ENCODE measurements around the gene SPDYE16. TPM values are rescaled to one million over a fixed set of nuclear protein-coding genes. Genes with fewer than 3 reads are reported as not detected.
A peak's percentile ranks its signal among the peaks of the same experiment; 100 is the strongest.
"Not testable (repeated sequence)": the region's sequence is repeated elsewhere in the genome, so short reads cannot be mapped to it uniquely, and the experiment has no call there.

Gene SPDYE16
- total and polyA plus RNA-seq, 8 donors = 0.09 to 0.67 (median 0.37) TPM; not detected in 1

DNA sequence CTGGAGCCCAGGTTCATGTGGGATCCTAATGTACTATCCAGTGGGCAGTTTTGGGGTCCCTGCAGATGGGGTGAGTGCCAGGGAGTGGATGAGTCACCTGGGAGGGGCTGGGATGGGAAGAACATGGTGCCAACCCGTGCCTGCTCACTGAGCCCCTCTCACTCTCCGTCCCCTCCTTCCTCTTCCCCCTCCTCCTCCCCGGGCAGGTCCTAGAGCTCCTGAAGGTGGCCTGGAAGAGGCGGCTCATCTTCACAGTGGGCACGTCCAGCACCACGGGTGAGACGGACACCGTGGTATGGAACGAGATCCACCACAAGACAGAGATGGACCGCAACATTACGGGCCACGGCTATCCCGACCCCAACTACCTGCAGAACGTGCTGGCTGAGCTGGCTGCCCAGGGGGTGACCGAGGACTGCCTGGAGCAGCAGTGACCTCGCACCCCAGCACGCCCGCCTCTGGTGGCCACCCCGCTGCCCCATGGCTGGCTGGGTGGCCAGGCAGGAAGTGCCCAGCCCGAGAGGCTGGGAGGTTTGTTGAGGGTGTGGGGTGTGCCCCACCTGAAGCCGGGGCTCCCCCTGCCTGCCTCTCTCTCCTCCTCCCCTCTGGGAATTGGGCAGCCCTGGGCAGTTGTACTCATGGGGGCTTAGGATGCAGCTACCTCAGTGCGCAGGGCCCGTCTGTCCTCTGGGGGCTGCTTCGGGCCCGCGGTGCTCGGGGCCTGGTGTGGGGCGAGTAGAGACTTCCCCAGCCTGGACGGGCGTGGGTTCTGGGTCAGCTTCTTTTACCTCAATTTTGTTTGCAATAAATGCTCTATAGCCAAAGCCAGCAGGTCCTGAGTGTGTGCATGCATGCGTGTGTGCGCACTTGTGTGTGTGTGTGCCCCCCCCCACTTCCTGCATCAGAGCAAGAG lies 37.7 kb downstream of the SPDYE16 start:
- Histone ChIP-seq H3K27ac (no peak overlapping the region), H3K9me3 (no peaks in the 10 kb centered on the region), H3K36me3 (peaks cover 0 to 8% (median 0%) of the 10 kb centered on the region in 3 donors), H3K4me1 (no peaks in the 10 kb centered on the region), H3K4me3 (no peak overlapping the region), H3K27me3 (no peaks in the 10 kb centered on the region)
- intact Hi-C loops (cut with DNase I) = loop anchor here in 1 of 3 donors (5.0 kb wide), 1 partner anchor 492 kb away; no protein-coding TSS in a partner anchor
- ATAC-seq (no peak), FAIRE-seq (no peak), DNase-seq (peak in 1 of 6 donors; percentile 53)
- TF ChIP-seq, protein P1, sequence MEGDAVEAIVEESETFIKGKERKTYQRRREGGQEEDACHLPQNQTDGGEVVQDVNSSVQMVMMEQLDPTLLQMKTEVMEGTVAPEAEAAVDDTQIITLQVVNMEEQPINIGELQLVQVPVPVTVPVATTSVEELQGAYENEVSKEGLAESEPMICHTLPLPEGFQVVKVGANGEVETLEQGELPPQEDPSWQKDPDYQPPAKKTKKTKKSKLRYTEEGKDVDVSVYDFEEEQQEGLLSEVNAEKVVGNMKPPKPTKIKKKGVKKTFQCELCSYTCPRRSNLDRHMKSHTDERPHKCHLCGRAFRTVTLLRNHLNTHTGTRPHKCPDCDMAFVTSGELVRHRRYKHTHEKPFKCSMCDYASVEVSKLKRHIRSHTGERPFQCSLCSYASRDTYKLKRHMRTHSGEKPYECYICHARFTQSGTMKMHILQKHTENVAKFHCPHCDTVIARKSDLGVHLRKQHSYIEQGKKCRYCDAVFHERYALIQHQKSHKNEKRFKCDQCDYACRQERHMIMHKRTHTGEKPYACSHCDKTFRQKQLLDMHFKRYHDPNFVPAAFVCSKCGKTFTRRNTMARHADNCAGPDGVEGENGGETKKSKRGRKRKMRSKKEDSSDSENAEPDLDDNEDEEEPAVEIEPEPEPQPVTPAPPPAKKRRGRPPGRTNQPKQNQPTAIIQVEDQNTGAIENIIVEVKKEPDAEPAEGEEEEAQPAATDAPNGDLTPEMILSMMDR (IDR thresholded peaks at IDR 0.05) = no peak
- WGBS, 2 donors = 94 to 96% methylated on average over 31 to 32 of the region's 32 CpGs

DNA sequence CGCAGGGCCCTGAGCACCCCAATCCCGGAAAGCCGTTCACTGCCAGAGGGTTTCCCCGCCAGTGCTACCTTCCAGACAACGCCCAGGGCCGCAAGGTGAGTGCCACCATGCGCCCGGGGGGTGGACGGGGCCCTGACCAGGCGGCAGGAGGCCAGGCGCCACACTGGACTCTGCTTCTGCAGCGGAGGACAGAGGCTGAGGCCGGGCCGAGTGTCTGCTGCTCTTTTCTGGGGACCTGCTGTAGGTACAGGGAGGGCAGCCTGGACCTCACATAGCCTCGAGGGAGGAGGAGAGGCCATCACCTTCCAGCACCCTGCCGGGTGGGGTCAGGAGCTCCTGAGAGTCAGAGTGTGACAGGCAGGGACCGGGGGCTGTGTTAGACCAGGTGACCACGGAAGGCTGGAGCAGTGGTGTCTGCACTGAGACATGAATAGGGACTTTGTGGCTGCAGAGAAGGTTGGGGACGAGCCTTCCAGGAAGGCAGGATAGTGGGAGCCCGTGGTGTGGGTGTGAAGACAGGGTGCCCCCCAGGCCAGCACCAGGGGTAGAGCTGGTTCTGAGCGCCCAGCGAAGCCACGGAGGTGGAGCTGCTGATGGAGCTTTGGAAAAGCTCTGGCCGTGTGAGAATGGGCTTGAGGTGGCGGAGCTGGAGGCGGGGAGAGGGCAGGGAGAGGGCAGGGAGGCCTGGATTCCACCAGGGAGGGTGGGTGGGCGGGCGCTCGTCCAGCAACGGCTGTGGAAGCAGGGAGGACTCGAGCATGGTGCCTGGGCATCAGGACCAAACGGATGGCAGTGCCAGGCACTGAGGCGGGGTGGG lies 38.5 kb downstream of the SPDYE16 start:
- not testable (repeated sequence) for H3K9me3 ChIP-seq, H3K27ac ChIP-seq, H3K27me3 ChIP-seq, FAIRE-seq, H3K4me3 ChIP-seq, H3K36me3 ChIP-seq, ATAC-seq, H3K4me1 ChIP-seq
- 86 to 89% methylated on average over 21 to 23 of the region's 33 CpGs for WGBS, 2 donors
- peak in 2 of 6 donors; percentile 8 to 57 for DNase-seq
- intact Hi-C loops (cut with DNase I) = loop anchor here in 1 of 3 donors (5.0 kb wide), 1 partner anchor 493 kb away; no protein-coding TSS in a partner anchor

DNA sequence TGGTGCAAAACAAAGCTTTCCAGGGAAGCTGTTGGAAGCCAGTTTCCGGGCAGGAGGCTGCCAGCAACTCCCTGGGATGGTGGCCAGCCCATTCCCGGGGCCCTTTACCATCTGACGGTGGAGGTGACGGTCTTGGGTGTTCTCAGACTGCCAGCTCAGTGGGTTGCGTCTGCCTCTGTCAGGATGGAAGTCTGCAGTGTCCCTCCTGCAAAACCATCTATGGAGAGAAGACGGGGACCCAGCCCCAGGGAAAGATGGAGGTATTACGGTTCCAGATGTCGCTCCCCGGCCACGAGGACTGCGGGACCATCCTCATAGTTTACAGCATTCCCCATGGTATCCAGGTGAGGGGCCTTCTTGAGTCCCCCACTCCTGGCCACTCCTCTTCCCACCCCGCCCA lies 39.9 kb downstream of the SPDYE16 start:
- intact Hi-C loops (cut with DNase I); H3K36me3 ChIP-seq; H3K9me3 ChIP-seq; H3K27ac ChIP-seq; ATAC-seq; H3K4me1 ChIP-seq; H3K27me3 ChIP-seq; FAIRE-seq; H3K4me3 ChIP-seq: not testable (repeated sequence)
- DNase-seq = peak in 1 of 6 donors; percentile 2
- 93 to 95% methylated on average over 9 to 12 of the region's 12 CpGs for WGBS, 2 donors

DNA sequence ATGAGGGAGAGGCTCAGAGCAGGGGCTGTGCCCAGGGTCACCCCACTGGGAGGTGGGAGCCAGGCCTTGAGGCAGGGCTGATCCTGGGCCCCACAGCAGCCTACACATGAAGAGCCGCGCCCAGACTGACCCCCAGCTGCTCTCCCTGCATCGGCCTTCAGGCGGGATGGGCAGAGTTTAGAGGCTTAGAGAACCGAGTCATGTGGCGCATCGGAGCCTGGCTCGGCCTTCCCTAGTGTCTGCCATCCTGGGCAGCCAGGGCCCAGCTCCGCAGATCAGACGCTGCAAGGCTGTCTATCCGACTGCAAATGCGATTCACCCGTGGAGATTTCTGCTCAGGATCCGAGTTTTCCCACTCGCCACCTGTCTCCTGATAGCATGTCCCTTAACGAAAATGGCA lies 40.3 kb downstream of the SPDYE16 start:
- H3K9me3 ChIP-seq; intact Hi-C loops (cut with DNase I); H3K4me1 ChIP-seq; H3K27ac ChIP-seq; H3K36me3 ChIP-seq; DNase-seq; ATAC-seq; H3K4me3 ChIP-seq; FAIRE-seq; H3K27me3 ChIP-seq: not testable (repeated sequence)
- WGBS, 2 donors = 89 to 93% methylated on average over 14 to 16 of the region's 16 CpGs

DNA sequence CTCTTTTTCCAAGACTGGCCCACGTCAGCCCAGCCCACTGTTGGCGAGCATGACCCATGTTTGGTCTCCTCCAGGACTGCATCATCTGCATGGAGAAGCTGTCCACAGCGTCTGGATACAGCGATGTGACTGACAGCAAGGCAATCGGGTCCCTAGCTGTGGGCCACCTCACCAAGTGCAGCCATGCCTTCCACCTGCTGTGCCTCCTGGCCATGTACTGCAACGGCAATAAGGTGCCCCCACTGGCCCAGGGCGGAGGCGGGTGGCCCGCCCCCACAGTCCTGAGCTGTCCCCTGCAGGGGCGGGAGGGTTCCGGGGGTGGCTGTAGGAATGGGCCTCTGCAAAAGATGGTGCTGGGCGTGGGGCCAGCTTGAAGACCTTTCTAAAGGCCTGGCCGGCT lies 40.9 kb downstream of the SPDYE16 start:
- H3K9me3 ChIP-seq; H3K4me1 ChIP-seq; intact Hi-C loops (cut with DNase I); H3K27ac ChIP-seq; H3K4me3 ChIP-seq; DNase-seq; H3K27me3 ChIP-seq; H3K36me3 ChIP-seq; ATAC-seq; FAIRE-seq: not testable (repeated sequence)
- 81 to 82% methylated on average over 10 to 13 of the region's 13 CpGs for WGBS, 2 donors

DNA sequence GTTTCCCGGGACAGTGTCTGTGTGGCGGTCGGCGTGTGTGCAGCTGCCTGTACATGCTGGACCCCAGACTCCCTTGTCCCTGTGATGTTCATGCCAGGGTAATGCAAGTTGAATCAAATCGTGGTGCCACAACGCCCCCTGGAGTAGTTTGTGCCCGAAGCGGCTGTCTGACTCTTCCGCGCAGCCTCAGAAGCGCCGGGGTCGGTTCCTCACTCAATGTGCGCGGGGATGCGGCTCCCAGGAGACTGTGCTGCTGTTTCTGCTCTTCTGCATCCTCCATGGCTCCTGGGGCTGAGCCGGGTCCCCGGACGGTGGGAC lies 43.2 kb downstream of the SPDYE16 start:
- H3K27ac ChIP-seq; H3K4me3 ChIP-seq; H3K9me3 ChIP-seq; FAIRE-seq; DNase-seq; H3K27me3 ChIP-seq; intact Hi-C loops (cut with DNase I); H3K36me3 ChIP-seq; H3K4me1 ChIP-seq: not testable (repeated sequence)
- ATAC-seq = peak in 2 of 4 donors; percentile 7 to 40
- WGBS, 2 donors = 75% methylated on average over 8 of the region's 19 CpGs; no CpG with 5 or more reads in 1 of the 2 donors

DNA sequence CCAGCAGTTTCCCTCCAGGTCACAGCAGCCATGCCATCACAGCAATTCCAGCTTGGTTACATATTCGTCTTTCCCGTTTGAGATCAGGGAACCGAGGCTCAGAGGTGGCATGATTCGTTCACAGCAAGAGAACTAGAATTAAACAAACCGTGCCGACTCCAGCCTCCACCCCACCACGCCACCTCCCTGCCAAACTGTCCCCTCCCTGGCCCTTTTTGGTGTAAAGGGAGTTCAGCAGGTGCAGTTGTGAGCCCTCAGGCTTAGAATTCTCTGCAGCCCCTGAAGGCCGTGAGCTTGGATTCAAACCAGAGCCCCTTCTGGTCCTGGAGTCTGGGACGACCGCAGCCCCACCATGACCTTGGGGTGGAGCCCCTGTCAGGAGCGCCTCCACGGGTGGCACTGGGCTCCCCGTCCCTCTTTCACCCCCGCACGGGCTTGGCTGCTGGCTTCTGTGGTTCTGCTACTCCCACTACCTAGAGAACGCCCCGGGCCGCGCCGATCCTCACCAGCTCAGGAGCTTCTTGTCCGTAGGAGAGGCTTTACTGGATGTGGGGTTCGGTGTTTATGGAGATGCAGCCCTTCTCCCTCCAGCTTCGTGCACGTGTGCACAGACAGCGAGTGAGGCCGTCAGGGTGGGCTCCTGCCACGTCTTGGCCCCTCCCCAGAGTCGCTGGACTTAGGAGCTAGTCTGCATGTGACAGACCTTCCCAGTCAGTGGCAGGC lies 43.7 kb downstream of the SPDYE16 start:
- H3K4me1 ChIP-seq; intact Hi-C loops (cut with DNase I); ATAC-seq; H3K4me3 ChIP-seq; H3K36me3 ChIP-seq; DNase-seq; H3K27me3 ChIP-seq; FAIRE-seq; H3K27ac ChIP-seq; H3K9me3 ChIP-seq: not testable (repeated sequence)
- 90 to 93% methylated on average over 11 to 15 of the region's 28 CpGs for WGBS, 2 donors

DNA sequence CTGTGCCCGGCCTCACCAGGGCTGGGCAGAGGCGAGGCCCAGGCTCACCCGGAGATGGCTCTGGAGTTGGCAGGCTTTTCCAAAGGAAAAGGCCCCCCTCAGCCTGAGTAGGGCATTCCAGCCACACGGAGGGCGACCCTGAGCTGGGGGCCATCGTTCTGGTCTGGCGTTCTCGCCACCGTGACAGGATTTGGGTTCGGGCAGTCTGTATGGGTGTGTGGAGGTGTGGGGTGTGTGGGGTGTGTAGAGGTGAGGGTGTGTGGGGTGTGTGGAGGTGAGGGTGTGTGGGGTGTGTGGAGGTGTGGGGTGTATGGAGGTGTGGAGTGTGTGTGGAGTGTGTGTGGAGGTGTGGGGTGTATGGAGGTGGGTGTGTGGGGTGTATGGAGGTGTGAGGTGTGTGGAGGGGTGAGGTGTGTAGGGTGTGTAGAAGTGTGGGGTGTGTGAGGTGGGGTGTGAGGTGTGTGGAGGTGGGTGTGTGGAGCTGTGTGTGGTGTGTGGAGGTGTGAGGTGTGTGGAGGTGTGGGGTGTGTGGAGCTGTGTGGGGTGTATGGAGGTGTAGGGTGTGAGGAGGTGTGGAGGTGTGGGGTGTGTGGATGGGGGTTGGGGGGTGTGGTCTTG lies 44.4 kb downstream of the SPDYE16 start:
- H3K36me3 ChIP-seq; H3K27ac ChIP-seq; intact Hi-C loops (cut with DNase I); H3K4me3 ChIP-seq; H3K27me3 ChIP-seq; ATAC-seq; H3K4me1 ChIP-seq; FAIRE-seq; H3K9me3 ChIP-seq; DNase-seq: not testable (repeated sequence)
- WGBS, 2 donors = 89 to 98% methylated on average over 7 of the region's 10 CpGs

DNA sequence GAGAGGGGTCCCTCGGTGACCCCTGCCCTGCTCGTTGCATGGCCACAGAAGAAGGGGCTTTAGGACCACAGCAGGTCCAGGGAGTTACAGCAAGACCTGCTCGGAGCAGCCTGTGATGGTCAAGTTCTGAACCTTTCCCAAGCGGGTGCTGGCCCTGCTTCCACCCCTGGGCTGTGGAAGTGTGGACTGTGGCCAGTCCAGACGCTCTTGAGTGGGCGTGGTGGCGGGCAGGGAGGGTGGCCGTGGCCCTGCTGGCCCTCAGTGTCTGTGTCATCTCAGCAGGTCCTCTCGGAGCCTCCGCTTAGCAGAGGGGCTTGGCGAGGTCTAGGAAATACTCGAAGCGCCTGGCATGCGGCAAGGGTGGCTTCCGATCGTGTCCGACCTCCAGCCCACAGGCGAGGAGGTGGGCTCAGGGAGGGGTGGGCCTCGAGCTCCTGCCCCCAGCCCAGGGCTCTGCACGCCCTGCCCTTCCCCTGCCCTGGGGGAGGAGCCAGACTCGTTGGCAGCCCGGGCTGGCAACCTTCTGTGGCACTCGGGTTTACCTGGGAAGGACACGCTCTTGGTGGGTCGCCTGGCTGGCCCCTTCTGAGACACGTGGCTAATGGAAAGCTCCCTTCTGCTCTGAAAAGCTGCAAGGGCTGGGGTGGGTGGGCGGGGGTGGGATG lies 45.0 kb downstream of the SPDYE16 start:
- FAIRE-seq; intact Hi-C loops (cut with DNase I); H3K4me3 ChIP-seq; H3K27me3 ChIP-seq; DNase-seq; ATAC-seq; H3K36me3 ChIP-seq; H3K4me1 ChIP-seq; H3K27ac ChIP-seq; H3K9me3 ChIP-seq: not testable (repeated sequence)
- WGBS, 2 donors = 82% methylated on average over 9 to 11 of the region's 27 CpGs

DNA sequence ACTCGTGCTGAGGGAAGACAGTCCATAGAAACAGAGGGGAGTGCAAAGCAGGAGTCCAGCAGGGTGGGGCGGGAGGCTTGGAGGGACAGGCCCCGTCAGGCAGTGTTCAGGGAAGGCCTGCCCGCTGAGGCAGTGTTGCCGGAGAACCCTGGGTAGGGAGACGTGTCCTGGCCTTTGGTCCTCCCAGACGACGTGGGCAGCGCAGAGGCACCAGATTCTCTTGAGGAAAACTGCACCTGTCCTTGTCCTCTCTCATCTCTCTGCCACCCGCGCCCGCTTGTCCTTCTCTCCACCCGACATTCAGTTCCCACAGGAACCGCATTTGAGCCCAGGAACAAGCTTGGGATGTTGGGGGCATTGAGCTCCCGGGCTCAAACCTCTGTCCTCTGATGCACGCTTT lies 47.4 kb downstream of the SPDYE16 start:
- not testable (repeated sequence) for FAIRE-seq, H3K36me3 ChIP-seq

More for the DNA sequence above, 47.4 kb downstream of the SPDYE16 start:
- DNase-seq; intact Hi-C loops (cut with DNase I); H3K9me3 ChIP-seq; ATAC-seq; H3K4me1 ChIP-seq; H3K4me3 ChIP-seq; H3K27ac ChIP-seq; H3K27me3 ChIP-seq: not testable (repeated sequence)
- 92 to 93% methylated on average over 8 to 16 of the region's 16 CpGs for WGBS, 2 donors
